ENCODE results near the gene TMEM154.
A peak's percentile ranks its signal among the peaks of the same experiment; 100 is the strongest.

TMEM154 gene

GRCh38 chr4:152626790-152627189, 53.0 kb downstream of the TMEM154 start:
- no peak for DNase-seq

- DNase-seq: no peak
Measured at GRCh38 chr4:152620915-152621314, 58.9 kb downstream of the TMEM154 start.

- no peak for DNase-seq
Measured at GRCh38 chr4:152620218-152620617, 59.6 kb downstream of the TMEM154 start.

- DNase-seq: no peak
Measured at GRCh38 chr4:152619556-152619955, 60.2 kb downstream of the TMEM154 start.

GRCh38 chr4:152618971-152619370, 60.8 kb downstream of the TMEM154 start:
- no peak for DNase-seq

- DNase-seq: no peak
Measured at GRCh38 chr4:152616804-152617203, 63.0 kb downstream of the TMEM154 start.

- peak; percentile 74 for DNase-seq
Measured at GRCh38 chr4:152613841-152614721, 65.7 kb downstream of the TMEM154 start.

- DNase-seq: no peak
Measured at GRCh38 chr4:152613351-152613750, 66.4 kb downstream of the TMEM154 start.

GRCh38 chr4:152610131-152610530, 69.7 kb downstream of the TMEM154 start:
- no peak for DNase-seq

GRCh38 chr4:152609481-152609880, 70.3 kb downstream of the TMEM154 start:
- no peak for DNase-seq

GRCh38 chr4:152607178-152607577, 72.6 kb downstream of the TMEM154 start:
- peak; percentile 73 for DNase-seq

GRCh38 chr4:152606753-152607152, 73.0 kb downstream of the TMEM154 start:
- DNase-seq: no peak

- peak; percentile 90 for DNase-seq
Measured at GRCh38 chr4:152605641-152606335, 74.0 kb downstream of the TMEM154 start.

GRCh38 chr4:152605031-152605430, 74.8 kb downstream of the TMEM154 start:
- peak; percentile 70 for DNase-seq

- no peak for DNase-seq
Measured at GRCh38 chr4:152601156-152601555, 78.6 kb downstream of the TMEM154 start.

GRCh38 chr4:152599636-152600035, 80.2 kb downstream of the TMEM154 start:
- DNase-seq: no peak

GRCh38 chr4:152599095-152599494, 80.7 kb downstream of the TMEM154 start:
- DNase-seq: no peak

- DNase-seq: no peak
Measured at GRCh38 chr4:152598454-152598853, 81.3 kb downstream of the TMEM154 start.

GRCh38 chr4:152594978-152595925, 84.5 kb downstream of the TMEM154 start:
- DNase-seq: no peak

GRCh38 chr4:152594057-152594456, 85.7 kb downstream of the TMEM154 start:
- no peak for DNase-seq

- no peak for DNase-seq
Measured at GRCh38 chr4:152591876-152592275, 87.9 kb downstream of the TMEM154 start.

- DNase-seq: peak; percentile 89
Measured at GRCh38 chr4:152591396-152591795, 88.4 kb downstream of the TMEM154 start.

Data from islet precursor cell (in vitro differentiated cells).